Astrocyte of the spinal cord (primary cell): ENCODE results near the gene PTGR3.

Source experiments
- DNase-seq: peaks from one replicate; pipeline ENCODE4 v3.0.0; 2011; ENCODE audit warnings: low read depth, low spot score
- H3K4me3 ChIP-seq: 2 replicates; pipeline ENCODE4 v1.5.1; 2011; ENCODE audit warnings: low read depth, mild to moderate bottlenecking, low read length, moderate library complexity
- in situ Hi-C: cut with HindIII; loops from 2 replicates; pipeline ENCODE4 v1.10.0; 2017; ENCODE audit warnings: low sequenced_read_pairs
- TF ChIP-seq, protein P1 (sequence below): IDR thresholded peaks from 2 replicates; pipeline ENCODE4 v1.5.1; 2012; ENCODE audit warnings: low read depth, mild to moderate bottlenecking, low read length, inconsistent platforms

Gene PTGR3

GRCh38 chr18:75216212-75216910 lies 7.4 kb upstream of the PTGR3 start:
- in situ Hi-C loops: no loop called here
- H3K4me3 ChIP-seq: no peak overlapping the region
- DNase-seq: peak; percentile 35
- TF ChIP-seq, protein P1, sequence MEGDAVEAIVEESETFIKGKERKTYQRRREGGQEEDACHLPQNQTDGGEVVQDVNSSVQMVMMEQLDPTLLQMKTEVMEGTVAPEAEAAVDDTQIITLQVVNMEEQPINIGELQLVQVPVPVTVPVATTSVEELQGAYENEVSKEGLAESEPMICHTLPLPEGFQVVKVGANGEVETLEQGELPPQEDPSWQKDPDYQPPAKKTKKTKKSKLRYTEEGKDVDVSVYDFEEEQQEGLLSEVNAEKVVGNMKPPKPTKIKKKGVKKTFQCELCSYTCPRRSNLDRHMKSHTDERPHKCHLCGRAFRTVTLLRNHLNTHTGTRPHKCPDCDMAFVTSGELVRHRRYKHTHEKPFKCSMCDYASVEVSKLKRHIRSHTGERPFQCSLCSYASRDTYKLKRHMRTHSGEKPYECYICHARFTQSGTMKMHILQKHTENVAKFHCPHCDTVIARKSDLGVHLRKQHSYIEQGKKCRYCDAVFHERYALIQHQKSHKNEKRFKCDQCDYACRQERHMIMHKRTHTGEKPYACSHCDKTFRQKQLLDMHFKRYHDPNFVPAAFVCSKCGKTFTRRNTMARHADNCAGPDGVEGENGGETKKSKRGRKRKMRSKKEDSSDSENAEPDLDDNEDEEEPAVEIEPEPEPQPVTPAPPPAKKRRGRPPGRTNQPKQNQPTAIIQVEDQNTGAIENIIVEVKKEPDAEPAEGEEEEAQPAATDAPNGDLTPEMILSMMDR: no peak

DNA sequence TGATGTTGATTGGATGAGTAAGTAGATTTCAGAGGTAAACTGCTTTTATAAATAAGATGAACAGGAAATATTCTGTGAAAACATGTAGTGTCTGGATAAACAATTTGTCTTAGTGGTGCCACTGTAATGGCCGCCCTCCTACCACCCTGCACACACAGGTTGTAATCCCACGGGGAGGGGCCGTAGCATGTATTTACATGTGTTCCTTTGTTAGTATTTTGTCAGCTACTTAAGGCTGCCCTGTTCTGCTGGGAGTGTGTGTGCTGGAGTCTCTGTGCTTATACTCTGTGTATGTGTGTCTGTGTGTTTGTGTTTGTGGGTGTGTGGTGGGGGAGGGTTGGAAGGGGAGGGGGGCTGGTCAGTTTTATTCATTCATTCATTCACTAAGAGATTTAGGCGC lies 6.7 kb upstream of the PTGR3 start:
- TF ChIP-seq, protein P1: no peak
- in situ Hi-C loops: no loop called here
- no peak overlapping the region for H3K4me3 ChIP-seq
- DNase-seq: peak; percentile 6

- peak overlapping the region; percentile 2 for H3K4me3 ChIP-seq
- peak; percentile 8 for DNase-seq
- TF ChIP-seq, protein P1: no peak
- in situ Hi-C loops: no loop called here
These were observed 6.0 kb upstream of the PTGR3 start for GRCh38 chr18:75214766-75215510.

GRCh38 chr18:75214332-75214690 lies 5.4 kb upstream of the PTGR3 start:
- in situ Hi-C loops: no loop called here
- TF ChIP-seq, protein P1: no peak
- peak overlapping the region; percentile 10 for H3K4me3 ChIP-seq
- peak; percentile 37 for DNase-seq

DNA sequence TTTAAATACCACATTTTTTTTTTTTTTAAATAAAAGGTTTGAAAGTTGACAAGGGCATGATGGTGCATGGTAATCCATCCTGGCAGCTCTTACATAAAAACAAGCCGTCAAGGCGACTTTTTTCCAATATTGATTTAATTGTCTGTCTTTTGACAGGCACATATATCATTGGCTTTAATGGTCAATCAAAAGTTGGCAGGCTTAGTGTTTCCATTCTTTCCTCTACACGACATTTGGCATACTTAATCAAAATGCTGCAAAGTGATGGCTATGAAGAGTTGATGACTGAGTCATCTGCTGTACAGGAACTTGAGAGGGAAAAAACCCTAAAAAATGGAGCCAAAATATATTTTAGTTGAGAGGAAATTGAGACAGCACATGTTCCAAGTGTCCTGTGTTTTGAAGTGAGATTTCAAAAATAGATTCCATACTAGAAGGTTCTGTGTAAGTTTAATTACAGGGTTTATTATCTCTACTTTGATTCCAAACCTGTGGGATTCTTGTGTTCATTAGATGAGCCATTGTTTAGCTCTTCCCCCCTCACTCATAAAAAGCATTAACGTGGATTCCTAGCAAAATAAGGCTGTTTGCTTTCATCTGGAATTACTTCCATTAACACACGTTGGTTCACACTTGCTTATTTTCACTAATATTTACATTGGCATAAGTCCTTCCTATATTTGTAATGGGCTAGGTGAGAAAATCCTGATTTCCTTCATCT lies 4.8 kb upstream of the PTGR3 start:
- peak overlapping the region; percentile 10 for H3K4me3 ChIP-seq
- TF ChIP-seq, protein P1: no peak
- DNase-seq: peak; percentile 70
- in situ Hi-C loops: no loop called here

DNA sequence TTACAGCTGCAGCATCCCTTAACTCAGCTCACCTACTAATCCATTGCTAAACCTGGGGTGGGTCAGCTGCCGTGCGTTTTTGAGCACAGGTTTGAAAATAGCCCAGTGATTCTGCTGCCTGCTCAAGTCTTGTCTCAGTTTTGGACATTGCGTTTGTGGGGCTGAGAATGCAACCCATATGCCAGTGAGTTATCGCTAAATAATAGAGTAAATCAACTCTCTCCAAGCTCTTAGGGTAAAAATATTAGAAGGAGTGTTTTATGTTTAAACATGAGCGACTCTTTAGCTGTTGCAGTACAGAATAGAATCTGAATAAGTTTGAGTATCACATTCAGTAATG lies 3.8 kb upstream of the PTGR3 start:
- in situ Hi-C loops: no loop called here

More for the DNA sequence above, 3.8 kb upstream of the PTGR3 start:
- TF ChIP-seq, protein P1: no peak
- H3K4me3 ChIP-seq: peak overlapping the region; percentile 66
- peak; percentile 30 for DNase-seq
